ENCODE measurements around the gene TANC1.

The TANC1 gene

GRCh38 chr2:159045545-159046454 is 77.4 kb downstream of the TANC1 start:
- DNase-seq (ENCODE audit: insufficient read length, low spot score) (no peak), FAIRE-seq (no peak)
- TF ChIP-seq, protein P1, sequence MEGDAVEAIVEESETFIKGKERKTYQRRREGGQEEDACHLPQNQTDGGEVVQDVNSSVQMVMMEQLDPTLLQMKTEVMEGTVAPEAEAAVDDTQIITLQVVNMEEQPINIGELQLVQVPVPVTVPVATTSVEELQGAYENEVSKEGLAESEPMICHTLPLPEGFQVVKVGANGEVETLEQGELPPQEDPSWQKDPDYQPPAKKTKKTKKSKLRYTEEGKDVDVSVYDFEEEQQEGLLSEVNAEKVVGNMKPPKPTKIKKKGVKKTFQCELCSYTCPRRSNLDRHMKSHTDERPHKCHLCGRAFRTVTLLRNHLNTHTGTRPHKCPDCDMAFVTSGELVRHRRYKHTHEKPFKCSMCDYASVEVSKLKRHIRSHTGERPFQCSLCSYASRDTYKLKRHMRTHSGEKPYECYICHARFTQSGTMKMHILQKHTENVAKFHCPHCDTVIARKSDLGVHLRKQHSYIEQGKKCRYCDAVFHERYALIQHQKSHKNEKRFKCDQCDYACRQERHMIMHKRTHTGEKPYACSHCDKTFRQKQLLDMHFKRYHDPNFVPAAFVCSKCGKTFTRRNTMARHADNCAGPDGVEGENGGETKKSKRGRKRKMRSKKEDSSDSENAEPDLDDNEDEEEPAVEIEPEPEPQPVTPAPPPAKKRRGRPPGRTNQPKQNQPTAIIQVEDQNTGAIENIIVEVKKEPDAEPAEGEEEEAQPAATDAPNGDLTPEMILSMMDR (IDR thresholded peaks at IDR 0.05; ENCODE audit: insufficient read depth, missing control alignments): no peak

- TF ChIP-seq, protein P1 (IDR thresholded peaks at IDR 0.05; ENCODE audit: insufficient read depth, missing control alignments): no peak
- no peak for FAIRE-seq
- DNase-seq (ENCODE audit: insufficient read length, low spot score): no peak
Observed at GRCh38 chr2:159046966-159047365, 78.5 kb downstream of the TANC1 start.

GRCh38 chr2:159050426-159050825 is 82.0 kb downstream of the TANC1 start:
- TF ChIP-seq, protein P1 (IDR thresholded peaks at IDR 0.05; ENCODE audit: insufficient read depth, missing control alignments): no peak
- FAIRE-seq (no peak), DNase-seq (ENCODE audit: insufficient read length, low spot score) (no peak)

DNA sequence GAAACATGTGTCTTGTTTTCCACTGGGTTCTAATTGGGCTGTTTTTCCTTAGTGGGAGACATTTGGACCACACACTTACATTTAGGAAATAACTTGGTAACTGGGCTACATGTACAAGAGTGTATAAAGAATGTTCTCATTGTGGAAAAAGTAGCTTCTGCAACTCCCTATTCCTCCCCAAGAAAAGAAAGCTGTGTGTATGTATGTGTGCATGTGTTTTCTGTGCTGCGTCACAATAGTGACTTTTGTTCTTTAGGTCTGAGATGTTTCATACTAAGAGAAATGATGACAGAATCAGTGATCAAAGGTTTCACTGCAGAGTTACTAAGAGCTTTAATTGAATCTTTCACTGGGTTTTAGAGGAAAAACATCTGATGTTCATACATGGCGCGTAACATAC is 82.7 kb downstream of the TANC1 start:
- DNase-seq (ENCODE audit: insufficient read length, low spot score) (no peak), FAIRE-seq (no peak)
- TF ChIP-seq, protein P1 (IDR thresholded peaks at IDR 0.05; ENCODE audit: insufficient read depth, missing control alignments): no peak

DNA sequence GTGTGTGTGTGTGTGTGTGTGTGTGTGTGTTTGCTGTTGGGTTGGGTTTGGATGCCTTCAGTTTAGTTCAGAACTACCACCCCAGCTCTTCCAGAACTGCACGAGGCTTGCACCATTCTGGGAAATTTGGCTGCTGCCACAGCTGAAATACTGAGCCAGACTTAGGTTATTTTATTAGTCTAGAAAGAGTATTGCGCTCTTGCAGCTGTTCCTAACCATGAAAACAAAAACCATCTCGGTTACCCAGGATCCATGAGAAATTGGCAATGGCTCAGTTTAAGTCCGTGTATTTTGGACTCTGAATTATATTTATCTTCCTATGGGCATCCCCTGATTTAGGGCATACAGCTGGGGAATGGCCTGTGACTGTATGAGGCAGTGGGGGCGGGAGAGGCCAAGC is 83.2 kb downstream of the TANC1 start:
- FAIRE-seq (no peak), DNase-seq (ENCODE audit: insufficient read length, low spot score) (no peak)
- TF ChIP-seq, protein P1 (IDR thresholded peaks at IDR 0.05; ENCODE audit: insufficient read depth, missing control alignments): no peak

DNA sequence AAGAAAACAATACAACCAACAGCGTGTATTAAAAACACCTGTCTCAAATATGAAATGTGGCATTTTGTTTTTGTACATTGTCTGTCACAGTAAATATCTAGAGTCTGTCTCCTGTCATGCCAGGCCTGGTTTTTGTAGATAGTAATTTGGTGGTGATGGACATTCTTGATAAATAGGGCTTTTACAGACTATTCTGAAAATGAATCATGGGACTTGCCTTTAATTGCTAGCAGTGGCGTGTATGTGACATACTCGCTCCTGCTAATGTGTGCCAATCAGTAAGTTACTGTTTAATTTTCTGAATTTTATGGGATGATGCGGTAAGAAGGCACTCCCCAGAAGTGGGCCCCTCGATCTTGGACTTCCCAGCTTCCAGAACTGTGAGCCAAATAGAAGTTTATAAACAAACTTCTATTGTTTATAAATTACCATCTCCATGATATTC is 83.7 kb downstream of the TANC1 start:
- no peak for FAIRE-seq
- no peak for DNase-seq (ENCODE audit: insufficient read length, low spot score)
- TF ChIP-seq, protein P1 (IDR thresholded peaks at IDR 0.05; ENCODE audit: insufficient read depth, missing control alignments): no peak
